ENCODE data around the gene RALGDS.
"Not testable (repeated sequence)": the region's sequence is repeated elsewhere in the genome, so short reads cannot be mapped to it uniquely, and the experiment has no call there.

Gene RALGDS

GRCh38 chr9:133080161-133080560, 40.9 kb downstream of the RALGDS start:
- H3K27ac ChIP-seq, result no peak overlapping the region
- TF ChIP-seq ZFX (IDR thresholded peaks at IDR 0.05; ENCODE audit: borderline replicate concordance), result no peak
- no peak for TF ChIP-seq CTCF (IDR thresholded peaks at IDR 0.05)

DNA sequence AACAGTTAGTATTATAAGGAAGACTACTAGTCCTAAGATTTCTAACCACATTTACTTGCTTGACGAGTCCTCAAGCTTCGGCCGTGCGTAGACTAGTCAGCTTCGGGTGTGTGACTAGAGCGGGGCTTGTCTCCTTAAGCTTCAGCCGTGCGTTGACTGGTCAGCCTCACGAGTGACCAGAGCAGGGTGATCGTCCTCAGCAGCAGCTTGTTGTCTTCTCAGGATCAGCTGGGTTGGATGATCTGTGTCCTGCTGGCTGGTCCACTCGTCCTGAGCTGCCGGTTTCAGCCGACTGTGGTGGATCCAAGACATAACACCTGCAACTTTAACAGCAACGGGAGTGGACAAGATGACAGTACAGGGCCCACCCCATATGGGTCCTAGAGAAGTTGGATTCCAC, 42.6 kb downstream of the RALGDS start:
- H3K27ac ChIP-seq, result no peak overlapping the region
- TF ChIP-seq ZFX (IDR thresholded peaks at IDR 0.05; ENCODE audit: borderline replicate concordance) (no peak), CTCF (IDR thresholded peaks at IDR 0.05) (no peak)

GRCh38 chr9:133076691-133077090, 44.3 kb downstream of the RALGDS start:
- no peak overlapping the region for H3K27ac ChIP-seq
- TF ChIP-seq ZFX (IDR thresholded peaks at IDR 0.05; ENCODE audit: borderline replicate concordance), result no peak
- no peak for TF ChIP-seq CTCF (IDR thresholded peaks at IDR 0.05)

DNA sequence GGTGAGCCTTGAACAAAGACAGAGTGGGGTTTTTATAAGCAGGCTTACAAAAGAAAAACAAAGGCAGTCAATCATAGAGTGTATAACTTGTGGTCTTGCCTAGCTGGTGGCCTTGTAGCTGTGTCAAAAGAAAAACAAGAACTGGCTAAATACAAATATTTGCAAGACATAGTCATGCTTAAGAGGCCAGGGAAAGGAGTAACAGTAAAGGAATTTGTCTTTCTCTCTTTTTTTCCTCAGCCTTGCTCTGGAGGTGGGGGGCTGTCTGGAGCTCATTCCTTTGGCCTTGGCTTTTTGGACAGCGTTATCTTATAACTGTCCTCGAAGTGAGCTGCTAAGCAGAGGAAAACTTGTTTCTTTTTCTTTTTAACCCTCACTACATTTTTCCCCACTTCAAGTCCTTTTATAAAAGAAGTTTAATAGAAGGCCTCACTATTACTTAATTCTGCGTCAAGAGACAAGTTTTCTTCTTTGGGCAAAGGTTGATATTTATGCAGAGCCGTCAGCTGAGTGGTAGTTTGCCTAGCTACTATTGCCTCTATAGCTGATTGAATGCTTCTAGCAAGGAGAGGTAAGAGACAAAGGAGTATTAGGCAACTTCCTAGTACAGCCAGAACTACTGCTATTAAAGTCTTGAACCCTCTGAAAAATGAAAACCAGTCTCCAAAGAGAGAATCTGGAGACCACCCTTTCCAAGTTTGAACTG, 45.0 kb downstream of the RALGDS start:
- TF ChIP-seq CTCF (IDR thresholded peaks at IDR 0.05), result no peak
- TF ChIP-seq ZFX (IDR thresholded peaks at IDR 0.05; ENCODE audit: borderline replicate concordance), result no peak
- H3K27ac ChIP-seq, result no peak overlapping the region

GRCh38 chr9:133074111-133074651, 46.9 kb downstream of the RALGDS start:
- TF ChIP-seq CTCF (IDR thresholded peaks at IDR 0.05) (no peak), ZFX (IDR thresholded peaks at IDR 0.05; ENCODE audit: borderline replicate concordance) (no peak)
- H3K27ac ChIP-seq, result no peak overlapping the region

GRCh38 chr9:133073086-133074014, 47.7 kb downstream of the RALGDS start:
- TF ChIP-seq ZFX (IDR thresholded peaks at IDR 0.05; ENCODE audit: borderline replicate concordance), result no peak
- no peak for TF ChIP-seq CTCF (IDR thresholded peaks at IDR 0.05)
- H3K27ac ChIP-seq, result no peak overlapping the region

DNA sequence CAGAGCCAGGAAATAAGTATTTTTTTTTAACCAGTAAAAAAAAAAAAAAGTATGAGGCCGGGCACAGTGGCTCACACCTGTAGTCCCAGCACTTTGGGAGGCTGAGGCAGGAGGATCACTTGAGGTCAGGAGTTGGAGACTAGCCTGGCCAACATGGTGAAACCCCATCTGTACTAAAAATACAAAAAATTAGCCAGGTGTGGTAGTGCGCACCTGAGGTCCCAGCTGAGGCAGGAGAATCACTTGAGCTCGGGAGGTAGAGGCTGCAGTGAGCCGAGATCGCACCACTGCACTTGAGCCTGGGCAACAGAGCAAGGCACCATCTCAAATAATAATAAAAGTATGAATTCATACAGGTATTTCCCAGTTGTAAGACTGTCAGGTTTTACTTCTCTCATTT, 48.8 kb downstream of the RALGDS start:
- not testable (repeated sequence) for H3K27ac ChIP-seq
